LNCAP (cell line): ENCODE measurements around the gene CCDC18.

Experiments used
- TF ChIP-seq, protein P1 (sequence below): fragments of 450-650 bp; IDR thresholded peaks from 2 replicates; pipeline ENCODE4 v1.5.1; 2017; ENCODE audit warnings: mild to moderate bottlenecking

CCDC18 gene, protein sequence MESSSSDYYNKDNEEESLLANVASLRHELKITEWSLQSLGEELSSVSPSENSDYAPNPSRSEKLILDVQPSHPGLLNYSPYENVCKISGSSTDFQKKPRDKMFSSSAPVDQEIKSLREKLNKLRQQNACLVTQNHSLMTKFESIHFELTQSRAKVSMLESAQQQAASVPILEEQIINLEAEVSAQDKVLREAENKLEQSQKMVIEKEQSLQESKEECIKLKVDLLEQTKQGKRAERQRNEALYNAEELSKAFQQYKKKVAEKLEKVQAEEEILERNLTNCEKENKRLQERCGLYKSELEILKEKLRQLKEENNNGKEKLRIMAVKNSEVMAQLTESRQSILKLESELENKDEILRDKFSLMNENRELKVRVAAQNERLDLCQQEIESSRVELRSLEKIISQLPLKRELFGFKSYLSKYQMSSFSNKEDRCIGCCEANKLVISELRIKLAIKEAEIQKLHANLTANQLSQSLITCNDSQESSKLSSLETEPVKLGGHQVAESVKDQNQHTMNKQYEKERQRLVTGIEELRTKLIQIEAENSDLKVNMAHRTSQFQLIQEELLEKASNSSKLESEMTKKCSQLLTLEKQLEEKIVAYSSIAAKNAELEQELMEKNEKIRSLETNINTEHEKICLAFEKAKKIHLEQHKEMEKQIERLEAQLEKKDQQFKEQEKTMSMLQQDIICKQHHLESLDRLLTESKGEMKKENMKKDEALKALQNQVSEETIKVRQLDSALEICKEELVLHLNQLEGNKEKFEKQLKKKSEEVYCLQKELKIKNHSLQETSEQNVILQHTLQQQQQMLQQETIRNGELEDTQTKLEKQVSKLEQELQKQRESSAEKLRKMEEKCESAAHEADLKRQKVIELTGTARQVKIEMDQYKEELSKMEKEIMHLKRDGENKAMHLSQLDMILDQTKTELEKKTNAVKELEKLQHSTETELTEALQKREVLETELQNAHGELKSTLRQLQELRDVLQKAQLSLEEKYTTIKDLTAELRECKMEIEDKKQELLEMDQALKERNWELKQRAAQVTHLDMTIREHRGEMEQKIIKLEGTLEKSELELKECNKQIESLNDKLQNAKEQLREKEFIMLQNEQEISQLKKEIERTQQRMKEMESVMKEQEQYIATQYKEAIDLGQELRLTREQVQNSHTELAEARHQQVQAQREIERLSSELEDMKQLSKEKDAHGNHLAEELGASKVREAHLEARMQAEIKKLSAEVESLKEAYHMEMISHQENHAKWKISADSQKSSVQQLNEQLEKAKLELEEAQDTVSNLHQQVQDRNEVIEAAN (N-terminal part only)

DNA sequence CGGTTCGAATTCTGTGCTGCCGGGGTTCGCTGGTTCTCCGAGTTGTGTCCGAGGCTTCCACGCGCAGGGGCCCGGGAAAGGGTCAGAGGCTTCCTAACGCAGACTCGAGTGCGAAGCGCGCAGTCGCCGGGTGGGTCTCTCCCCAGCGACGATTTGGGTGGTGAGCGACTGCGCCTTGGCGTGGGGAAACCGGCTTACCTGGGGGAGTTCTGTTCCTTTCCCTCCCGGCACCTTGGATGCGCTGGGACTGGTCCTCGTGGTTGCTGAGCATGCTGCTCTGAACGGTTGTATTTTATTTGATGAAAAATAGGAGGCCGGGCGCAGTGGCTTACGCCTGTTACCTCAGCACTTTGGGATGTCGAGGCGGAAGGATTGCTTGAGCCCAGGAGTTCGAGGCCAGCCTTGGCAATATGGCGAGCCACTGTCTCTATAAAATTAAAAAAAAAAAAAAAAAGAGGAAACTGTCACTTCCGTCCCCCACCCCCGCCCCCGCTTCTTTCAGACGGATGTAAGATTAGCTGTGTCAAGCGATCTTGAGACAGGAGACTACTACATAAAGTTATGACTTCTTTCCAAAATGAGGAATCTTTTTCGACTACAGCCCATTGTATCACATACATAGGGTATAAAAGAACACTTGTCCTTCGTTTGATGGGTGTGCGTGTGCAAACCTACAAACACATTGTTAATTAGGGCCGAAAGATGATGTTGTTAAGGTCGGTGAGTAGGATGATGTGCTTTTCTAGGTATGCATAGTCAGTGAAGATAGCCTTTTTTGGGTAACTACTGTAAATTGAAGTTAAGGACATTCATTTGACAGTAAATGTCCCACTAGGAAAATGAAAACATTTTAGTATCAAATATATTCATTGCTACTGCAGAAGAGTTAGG is at the start of gene CCDC18:
Gene CCDC18 (plus strand): TSS at position 2 of the 891 bp plus-strand sequence. CDS start 2,638 bp downstream, outside the sequence.
- TF ChIP-seq, protein P1, sequence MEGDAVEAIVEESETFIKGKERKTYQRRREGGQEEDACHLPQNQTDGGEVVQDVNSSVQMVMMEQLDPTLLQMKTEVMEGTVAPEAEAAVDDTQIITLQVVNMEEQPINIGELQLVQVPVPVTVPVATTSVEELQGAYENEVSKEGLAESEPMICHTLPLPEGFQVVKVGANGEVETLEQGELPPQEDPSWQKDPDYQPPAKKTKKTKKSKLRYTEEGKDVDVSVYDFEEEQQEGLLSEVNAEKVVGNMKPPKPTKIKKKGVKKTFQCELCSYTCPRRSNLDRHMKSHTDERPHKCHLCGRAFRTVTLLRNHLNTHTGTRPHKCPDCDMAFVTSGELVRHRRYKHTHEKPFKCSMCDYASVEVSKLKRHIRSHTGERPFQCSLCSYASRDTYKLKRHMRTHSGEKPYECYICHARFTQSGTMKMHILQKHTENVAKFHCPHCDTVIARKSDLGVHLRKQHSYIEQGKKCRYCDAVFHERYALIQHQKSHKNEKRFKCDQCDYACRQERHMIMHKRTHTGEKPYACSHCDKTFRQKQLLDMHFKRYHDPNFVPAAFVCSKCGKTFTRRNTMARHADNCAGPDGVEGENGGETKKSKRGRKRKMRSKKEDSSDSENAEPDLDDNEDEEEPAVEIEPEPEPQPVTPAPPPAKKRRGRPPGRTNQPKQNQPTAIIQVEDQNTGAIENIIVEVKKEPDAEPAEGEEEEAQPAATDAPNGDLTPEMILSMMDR, result no peak

DNA sequence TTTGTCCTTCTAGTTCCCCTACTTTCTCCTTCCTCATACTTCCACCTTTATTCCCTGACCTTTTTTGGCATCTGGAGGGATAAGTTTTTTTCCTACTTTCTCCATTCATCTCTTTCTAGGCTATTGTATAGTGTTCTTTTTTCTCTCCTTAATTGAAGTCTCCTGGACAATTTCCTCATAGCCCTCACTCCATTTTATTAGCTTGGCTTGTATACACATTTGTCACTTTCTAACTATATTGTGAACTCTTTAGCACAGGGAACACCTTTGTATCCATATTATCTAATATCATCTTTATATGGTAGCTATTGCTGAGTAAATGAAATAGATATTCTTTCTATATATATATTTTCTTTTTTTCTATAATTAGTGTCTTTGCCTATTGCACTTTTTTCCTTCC is 47.9 kb upstream of the CCDC18 start:
- TF ChIP-seq, protein P1, result no peak

DNA sequence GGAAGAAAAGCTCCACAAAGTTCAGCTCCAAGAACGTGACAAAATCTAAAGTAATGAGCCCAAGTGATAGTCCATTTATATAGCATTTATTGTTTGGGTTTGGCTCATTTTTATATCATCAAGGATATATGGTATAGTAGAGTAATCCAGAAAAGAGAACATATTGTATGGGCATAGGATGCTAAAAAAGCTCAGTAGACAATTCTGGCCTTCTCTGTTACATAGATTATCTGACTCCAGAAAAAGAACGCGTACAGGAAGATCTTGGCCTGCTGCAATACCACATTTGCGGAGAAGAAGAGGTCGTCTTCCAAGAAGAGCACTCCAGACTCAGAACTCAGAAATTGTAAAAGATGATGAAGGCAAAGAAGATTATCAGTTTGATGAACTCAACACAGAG is 44.1 kb upstream of the CCDC18 start:
- TF ChIP-seq, protein P1, result no peak

DNA sequence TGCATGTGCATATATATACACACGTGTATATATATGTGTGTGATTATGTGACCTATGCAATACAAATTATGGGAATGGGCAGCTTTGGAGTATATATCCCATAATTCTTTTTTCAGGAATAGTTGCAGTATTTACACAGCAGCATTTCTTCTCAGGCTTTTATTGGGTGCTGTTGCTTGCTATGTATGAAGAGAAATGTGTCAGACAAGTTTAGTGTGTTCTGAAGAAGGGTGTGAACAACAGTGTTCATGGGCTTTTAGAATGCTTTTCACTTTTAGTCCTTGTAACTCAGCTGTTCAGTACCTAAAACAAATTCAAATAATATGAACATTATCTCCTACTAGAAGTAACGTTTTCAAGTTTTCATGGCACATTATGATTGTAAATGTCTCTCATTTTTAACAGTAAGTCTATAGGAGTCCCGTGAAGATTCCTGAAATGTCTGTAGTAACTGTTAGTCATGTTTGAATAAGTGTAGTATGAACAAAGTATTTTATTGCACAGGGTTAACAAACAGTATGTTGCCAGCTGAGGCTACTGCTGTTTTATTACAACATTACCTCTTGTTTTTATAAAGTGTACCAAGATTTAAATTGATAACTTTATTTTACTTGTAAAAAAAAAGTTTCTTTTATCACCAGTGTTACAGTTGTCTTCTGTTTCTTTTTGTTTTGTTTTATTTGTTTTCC is 42.8 kb upstream of the CCDC18 start:
- TF ChIP-seq, protein P1, result no peak

DNA sequence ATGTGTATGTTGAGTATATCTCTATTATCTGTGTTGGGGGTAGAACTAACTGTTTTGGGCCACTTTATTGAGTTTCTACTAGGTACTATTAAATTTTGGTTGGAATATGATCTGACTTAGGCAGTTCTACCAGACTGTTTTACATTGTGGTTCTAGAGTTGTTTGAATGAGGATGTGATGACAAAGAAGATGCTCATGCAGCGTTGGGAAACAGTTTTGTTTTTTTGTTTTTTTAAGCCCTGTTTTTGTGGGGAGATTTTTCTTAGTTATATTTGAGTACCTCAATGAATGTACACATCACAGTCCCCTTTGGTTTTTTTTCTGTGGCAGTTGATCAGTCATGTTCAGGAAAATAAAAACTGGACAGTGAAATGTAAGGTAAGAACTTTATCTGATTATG is 40.4 kb upstream of the CCDC18 start:
- TF ChIP-seq, protein P1, result no peak

DNA sequence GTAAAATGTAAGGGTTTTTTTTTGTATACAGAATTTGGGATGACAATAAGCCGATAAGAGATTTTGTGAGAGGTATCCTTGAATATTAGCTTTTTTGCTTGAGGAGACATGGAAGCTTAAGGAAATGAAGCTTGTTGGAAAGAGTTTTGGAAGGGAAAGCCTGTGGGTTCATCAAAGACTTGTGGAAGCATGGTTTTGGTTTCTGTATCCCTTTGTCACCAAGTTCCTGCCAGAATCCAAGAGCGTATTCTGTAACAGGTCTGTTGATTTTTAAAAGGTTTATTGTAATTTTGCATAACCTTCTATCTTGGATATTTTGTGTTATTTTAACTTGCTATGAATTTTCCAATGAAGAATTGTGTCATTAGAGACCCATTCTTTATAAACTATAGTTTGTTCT is 38.4 kb upstream of the CCDC18 start:
- TF ChIP-seq, protein P1, result no peak
